HepG2 (cell line): ENCODE data around the gene RAB11FIP5.

Experiments
- ARNTL ChIP-seq: sonication (generic); formaldehyde crosslinking; IDR thresholded peaks from 2 replicates; pipeline ENCODE4 v1.4.0; 2020; ENCODE audit warnings: mild to moderate bottlenecking, missing genetic modification reagents
- CSRNP1 ChIP-seq: sonication (generic); formaldehyde crosslinking; IDR thresholded peaks from 2 replicates; pipeline ENCODE4 v1.8.1; 2023; ENCODE audit warnings: mild to moderate bottlenecking, missing genetic modification reagents
- HMGA1 ChIP-seq: sonication (generic); formaldehyde crosslinking; conservative IDR thresholded peaks from 2 replicates; pipeline ENCODE4 v1.4.0; 2020; ENCODE audit warnings: missing genetic modification reagents
- JUN ChIP-seq: sonication (generic); formaldehyde crosslinking; IDR thresholded peaks from 2 replicates; pipeline ENCODE4 v1.4.0; 2020; ENCODE audit warnings: mild to moderate bottlenecking, missing genetic modification reagents
- NR0B2 ChIP-seq: sonication (generic); formaldehyde crosslinking; IDR thresholded peaks from 2 replicates; pipeline ENCODE4 v1.4.0; 2020; ENCODE audit warnings: mild to moderate bottlenecking, missing genetic modification reagents
- TCF7L2 ChIP-seq: IDR thresholded peaks from 2 replicates; pipeline ENCODE4 v1.6.1; 2011; ENCODE audit warnings: mild to moderate bottlenecking, low read depth, low read length, moderate library complexity
- ZMAT3 ChIP-seq: sonication (generic); formaldehyde crosslinking; conservative IDR thresholded peaks from 2 replicates; pipeline ENCODE4 v1.7.0; 2021; ENCODE audit warnings: missing genetic modification reagents
- ZNF609 ChIP-seq: sonication (generic); formaldehyde crosslinking; IDR thresholded peaks from 2 replicates; pipeline ENCODE4 v1.4.0; 2020; ENCODE audit warnings: mild to moderate bottlenecking, missing genetic modification reagents, borderline replicate concordance

- TF ChIP-seq NR0B2 (no peak), TCF7L2 (no peak), CSRNP1 (no peak), ARNTL (CRISPR knock-in tag) (no peak), JUN (CRISPR knock-in tag) (no peak), ZMAT3 (CRISPR knock-in tag) (no peak), ZNF609 (no peak), HMGA1 (CRISPR knock-in tag) (no peak)
Measured at GRCh38 chr2:73091696-73092095, 21.1 kb downstream of the RAB11FIP5 start.
